ENCODE data around the gene FMC1.
"Not testable (repeated sequence)": the region's sequence is repeated elsewhere in the genome, so short reads cannot be mapped to it uniquely, and the experiment has no call there.

Gene FMC1, protein sequence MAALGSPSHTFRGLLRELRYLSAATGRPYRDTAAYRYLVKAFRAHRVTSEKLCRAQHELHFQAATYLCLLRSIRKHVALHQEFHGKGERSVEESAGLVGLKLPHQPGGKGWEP

DNA sequence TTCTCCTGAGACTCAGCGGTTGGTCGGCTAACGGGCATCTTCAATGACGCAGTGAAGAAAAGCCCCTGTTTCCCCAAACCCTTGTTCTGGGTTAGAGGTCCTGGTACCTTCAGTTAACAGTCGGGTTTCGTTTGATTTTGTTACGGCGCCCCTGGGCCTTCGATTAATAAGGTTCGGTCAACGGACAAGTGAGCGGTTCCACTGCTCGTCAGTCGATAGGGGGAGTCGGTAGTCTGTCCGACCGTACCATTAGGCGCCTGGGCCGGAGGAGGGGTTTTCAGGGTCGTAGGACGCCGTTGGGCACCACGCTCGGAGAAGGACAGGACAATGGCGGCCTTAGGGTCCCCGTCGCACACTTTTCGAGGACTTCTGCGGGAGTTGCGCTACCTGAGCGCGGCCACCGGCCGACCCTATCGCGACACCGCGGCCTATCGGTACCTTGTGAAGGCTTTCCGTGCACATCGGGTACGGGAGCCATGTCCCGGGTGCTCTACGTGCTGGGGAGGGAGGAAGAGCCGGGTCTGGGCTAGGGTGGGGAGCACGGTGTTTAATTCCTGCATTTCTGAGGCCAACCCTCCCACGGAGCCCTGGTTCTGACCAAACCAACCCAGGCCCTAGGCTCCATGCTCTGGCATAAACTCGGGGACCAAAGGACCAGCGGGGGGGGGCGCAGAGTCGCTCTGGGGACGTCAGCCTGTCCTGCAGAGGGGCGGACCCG is at the start of gene FMC1:
TSS of gene FMC1 (plus strand) at position 280 of the 718 bp plus-strand sequence. CDS start at position 328, 48 bp downstream.
- ATAC-seq (peak; percentile 75), DNase-seq (ENCODE audit: low spot score in 2 of 2) (peak; percentile 71 to 94)
- H3K4me1 Mint-ChIP-seq: peaks cover 24% of the 10 kb centered on the region
- peaks cover 5% of the 10 kb centered on the region for H3K9me3 Mint-ChIP-seq
- H3K27ac Mint-ChIP-seq: peak within 1 kb of the TSS; percentile 100
- peaks cover 42% of the 10 kb centered on the region for H3K36me3 Mint-ChIP-seq
- H3K4me3 Mint-ChIP-seq: peak within 1 kb of the TSS; percentile 95

DNA sequence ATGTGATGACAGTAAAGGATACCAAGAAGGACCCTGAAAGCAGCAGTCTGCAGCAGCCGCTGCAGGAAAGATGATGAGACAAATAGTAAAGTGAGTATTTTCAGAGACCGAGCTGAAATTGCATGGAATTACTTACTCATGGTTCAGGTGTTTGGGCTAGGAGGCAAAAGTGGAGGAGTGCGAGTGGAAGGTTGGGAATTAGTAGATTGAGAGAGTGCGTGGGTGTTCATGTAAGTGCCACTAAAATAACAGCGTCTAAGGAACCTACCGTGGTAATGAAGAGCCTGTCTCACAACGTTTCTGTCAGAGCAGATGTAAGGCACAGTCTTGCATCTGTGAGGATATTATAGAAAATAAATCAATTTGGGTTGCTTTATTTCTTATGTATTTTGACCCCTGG is 48.3 kb upstream of the FMC1 start:
- no peaks in the 10 kb centered on the region for H3K4me1 Mint-ChIP-seq
- ATAC-seq (no peak), DNase-seq (ENCODE audit: low spot score in 2 of 2) (no peak)
- H3K36me3 Mint-ChIP-seq: peaks cover 23% of the 10 kb centered on the region
- no peaks in the 10 kb centered on the region for H3K9me3 Mint-ChIP-seq
- no peak overlapping the region for H3K4me3 Mint-ChIP-seq
- no peak overlapping the region for H3K27ac Mint-ChIP-seq

DNA sequence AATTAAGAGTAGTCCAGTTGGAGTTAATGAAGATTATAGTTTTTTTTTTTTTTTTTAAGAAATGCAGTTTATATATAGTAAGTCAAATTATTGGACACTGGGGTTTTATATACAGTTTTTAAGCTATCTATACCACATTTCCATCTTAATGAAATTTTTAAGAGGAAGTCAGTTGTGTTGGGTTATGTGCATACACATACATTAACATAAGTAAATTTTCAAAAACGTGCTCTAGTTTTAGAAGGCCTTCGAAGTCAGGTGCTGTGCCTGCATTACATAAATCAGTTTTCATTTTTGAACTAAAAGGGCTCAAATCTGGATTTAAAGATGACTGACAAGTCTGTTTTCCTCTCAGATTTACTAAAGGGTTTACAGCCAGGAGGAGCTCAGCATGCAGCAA is 47.6 kb upstream of the FMC1 start:
- Mint-ChIP-seq H3K27ac (no peak overlapping the region), H3K4me3 (no peak overlapping the region), H3K4me1 (no peaks in the 10 kb centered on the region), H3K36me3 (peaks cover 24% of the 10 kb centered on the region), H3K9me3 (no peaks in the 10 kb centered on the region)
- ATAC-seq: no peak
- no peak for DNase-seq (ENCODE audit: low spot score in 2 of 2)

DNA sequence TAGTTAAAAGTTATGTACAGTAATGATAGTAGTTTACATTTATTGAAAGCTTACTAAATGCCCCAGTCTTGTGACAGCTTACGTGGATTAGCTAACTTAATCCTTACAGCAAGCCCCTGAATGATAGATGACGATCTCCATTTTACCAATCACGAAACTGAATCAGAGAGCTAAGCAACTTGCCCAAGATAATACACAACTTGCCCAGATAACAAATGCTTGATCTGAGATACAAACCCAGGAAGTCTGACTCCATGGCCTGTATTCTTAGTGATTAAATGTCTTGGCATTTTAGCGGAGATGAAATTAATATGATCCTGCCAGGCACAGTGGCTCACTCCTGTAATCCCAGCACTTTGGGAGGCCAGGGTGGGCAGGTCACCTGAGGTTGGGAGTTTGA is 46.9 kb upstream of the FMC1 start:
- Mint-ChIP-seq H3K4me1 (no peaks in the 10 kb centered on the region), H3K9me3 (no peaks in the 10 kb centered on the region), H3K27ac (no peak overlapping the region), H3K36me3 (peaks cover 28% of the 10 kb centered on the region), H3K4me3 (no peak overlapping the region)
- no peak for ATAC-seq
- no peak for DNase-seq (ENCODE audit: low spot score in 2 of 2)

DNA sequence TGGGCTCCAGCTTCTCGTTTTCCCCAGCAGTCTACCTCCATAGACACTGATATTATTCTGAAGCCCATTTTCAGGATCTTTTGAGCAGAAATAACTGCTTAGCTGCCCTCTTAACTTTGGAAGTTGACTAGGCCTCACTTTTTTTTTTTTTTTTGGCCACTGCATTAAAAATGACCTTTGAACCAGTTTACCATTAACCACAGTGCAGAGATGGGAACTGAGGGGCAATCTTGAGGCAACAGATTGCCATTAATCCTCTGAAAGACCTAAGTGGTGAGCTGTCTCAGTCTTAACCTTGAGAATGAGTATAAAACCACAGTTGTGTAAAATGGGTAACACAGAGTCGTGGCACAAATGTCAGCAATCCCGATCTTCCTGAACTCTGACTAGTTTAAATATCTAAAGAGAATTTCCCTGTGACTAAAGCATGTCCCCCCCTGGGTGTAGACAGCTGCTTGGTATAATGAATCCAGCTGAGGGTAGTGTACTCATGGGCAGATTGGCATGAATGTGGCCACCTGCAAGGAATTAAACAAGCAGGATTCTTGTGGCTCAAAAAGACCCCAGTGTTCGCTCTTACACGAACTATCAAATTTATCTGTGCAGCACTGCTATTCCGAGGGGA is 46.1 kb upstream of the FMC1 start:
- DNase-seq (ENCODE audit: low spot score in 2 of 2) (no peak), ATAC-seq (no peak)
- Mint-ChIP-seq H3K4me3 (no peak overlapping the region), H3K4me1 (no peaks in the 10 kb centered on the region), H3K9me3 (no peaks in the 10 kb centered on the region), H3K27ac (no peak overlapping the region), H3K36me3 (peaks cover 28% of the 10 kb centered on the region)

DNA sequence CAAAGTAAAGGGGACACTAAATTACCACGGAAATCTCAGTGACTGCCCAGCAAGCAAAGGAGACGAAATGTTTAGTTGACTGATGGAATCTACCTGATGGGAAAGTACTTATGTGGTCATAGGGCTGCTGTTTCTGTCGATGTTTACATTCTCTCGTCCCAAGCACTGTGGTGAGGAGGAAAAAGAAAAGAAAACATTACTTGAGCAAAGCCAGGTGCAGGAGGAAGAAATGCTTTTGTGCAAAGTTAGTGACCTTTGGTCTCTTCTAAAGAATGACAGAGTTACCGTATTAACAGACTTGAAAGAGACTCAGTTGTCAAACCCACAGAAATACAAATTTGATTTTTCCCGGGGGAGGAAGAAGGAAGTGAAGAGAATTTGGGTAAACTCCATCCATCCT is 43.3 kb upstream of the FMC1 start:
- H3K4me3 Mint-ChIP-seq: no peak overlapping the region
- DNase-seq (ENCODE audit: low spot score in 2 of 2) (no peak), ATAC-seq (no peak)
- H3K9me3 Mint-ChIP-seq: no peaks in the 10 kb centered on the region
- H3K4me1 Mint-ChIP-seq: no peaks in the 10 kb centered on the region
- peaks cover 34% of the 10 kb centered on the region for H3K36me3 Mint-ChIP-seq
- H3K27ac Mint-ChIP-seq: no peak overlapping the region

DNA sequence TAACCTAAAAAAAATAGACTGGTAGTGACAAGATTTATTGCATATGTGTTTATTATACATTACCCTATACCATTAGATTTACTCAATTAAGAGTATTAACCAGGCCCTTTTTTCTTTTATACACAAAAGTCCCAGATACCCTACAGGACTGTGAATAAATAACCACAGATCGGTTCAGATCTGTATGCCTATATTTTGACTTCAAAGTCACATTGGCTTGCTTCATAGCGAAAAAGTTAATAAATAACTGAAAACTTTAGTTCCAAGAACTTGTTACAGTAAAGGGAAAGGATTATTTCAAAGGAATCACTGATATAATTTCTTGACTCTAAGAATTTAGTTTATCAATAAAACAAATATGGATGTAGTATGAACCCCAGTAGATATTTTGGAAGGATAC is 41.8 kb upstream of the FMC1 start:
- H3K27ac Mint-ChIP-seq: no peak overlapping the region
- no peak overlapping the region for H3K4me3 Mint-ChIP-seq
- H3K36me3 Mint-ChIP-seq: peaks cover 34% of the 10 kb centered on the region
- no peaks in the 10 kb centered on the region for H3K4me1 Mint-ChIP-seq
- H3K9me3 Mint-ChIP-seq: no peaks in the 10 kb centered on the region
- no peak for ATAC-seq
- DNase-seq (ENCODE audit: low spot score in 2 of 2): no peak

DNA sequence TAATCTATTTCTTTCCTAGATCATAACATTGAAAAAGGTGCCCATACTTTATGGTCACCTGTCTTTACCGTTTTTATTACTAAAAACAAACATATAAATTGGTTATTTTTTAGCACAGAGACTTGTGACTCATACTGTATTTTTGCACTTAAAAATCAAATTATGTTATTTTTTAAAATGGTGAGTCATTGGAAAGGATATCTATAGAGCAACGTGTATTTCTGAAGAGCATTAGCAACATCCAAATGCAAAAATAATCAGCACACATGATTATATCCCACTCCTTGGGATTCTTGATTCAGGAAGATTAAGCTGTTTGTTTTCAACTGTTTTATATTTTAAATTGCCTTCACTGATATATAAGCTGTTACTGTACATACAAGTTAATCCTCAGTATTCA is 40.7 kb upstream of the FMC1 start:
- H3K9me3 Mint-ChIP-seq: no peaks in the 10 kb centered on the region
- ATAC-seq: no peak
- H3K27ac Mint-ChIP-seq: no peak overlapping the region
- no peaks in the 10 kb centered on the region for H3K4me1 Mint-ChIP-seq
- DNase-seq (ENCODE audit: low spot score in 2 of 2): no peak
- no peak overlapping the region for H3K4me3 Mint-ChIP-seq
- peaks cover 30% of the 10 kb centered on the region for H3K36me3 Mint-ChIP-seq

DNA sequence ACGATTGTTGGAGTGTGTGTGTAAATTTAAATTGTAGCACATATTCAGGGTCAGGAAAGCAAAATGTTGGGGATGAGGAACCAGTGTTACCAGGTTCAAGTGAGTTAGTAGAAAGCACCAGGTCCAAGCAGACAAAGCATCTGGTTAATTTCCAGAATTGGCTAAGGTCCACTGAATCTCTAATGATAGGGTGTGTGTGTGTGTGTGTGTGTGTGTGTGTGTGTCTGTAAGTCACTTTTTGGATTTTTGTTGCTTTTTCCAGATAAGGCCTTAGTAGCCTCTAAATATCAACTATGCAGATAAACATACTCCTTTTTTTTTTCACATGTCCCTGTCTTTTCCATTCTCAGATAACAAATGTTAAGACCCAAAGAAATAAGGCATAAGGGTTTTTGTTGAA is 36.6 kb upstream of the FMC1 start:
- H3K9me3 Mint-ChIP-seq: no peaks in the 10 kb centered on the region
- no peak overlapping the region for H3K4me3 Mint-ChIP-seq
- peaks cover 6% of the 10 kb centered on the region for H3K4me1 Mint-ChIP-seq
- no peak overlapping the region for H3K27ac Mint-ChIP-seq
- no peak for DNase-seq (ENCODE audit: low spot score in 2 of 2)
- peaks cover 6% of the 10 kb centered on the region for H3K36me3 Mint-ChIP-seq
- ATAC-seq: no peak

DNA sequence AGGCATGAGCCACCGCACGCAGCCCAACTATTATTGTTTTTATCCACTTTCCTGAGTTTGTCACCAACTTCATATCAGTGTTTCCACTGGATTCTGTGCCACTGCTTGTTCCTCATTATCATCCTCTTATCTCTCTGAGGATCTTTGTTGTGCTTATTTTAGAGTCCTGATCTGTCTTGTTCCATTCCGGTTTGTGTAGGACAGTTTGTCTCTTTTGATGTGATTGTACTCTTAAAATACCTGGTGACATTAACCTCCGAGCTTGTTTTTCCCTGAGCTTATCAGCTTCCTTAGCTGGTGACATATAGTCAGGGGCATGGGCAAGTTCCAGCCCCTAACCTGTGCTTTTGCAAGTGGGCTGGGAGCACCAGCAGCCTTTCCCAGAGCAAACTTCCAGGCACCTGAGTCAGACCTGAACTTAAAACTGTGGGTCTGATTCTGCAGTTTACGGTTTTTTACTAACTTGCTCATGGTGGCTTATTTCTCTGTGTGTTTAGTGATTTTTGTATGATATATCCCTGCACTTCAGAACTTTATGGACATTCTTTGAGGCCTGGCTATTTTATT is 23.1 kb upstream of the FMC1 start:
- Mint-ChIP-seq H3K36me3 (no peaks in the 10 kb centered on the region), H3K4me1 (no peaks in the 10 kb centered on the region), H3K27ac (no peak overlapping the region), H3K9me3 (no peaks in the 10 kb centered on the region), H3K4me3 (no peak overlapping the region)
- no peak for ATAC-seq
- no peak for DNase-seq (ENCODE audit: low spot score in 2 of 2)

DNA sequence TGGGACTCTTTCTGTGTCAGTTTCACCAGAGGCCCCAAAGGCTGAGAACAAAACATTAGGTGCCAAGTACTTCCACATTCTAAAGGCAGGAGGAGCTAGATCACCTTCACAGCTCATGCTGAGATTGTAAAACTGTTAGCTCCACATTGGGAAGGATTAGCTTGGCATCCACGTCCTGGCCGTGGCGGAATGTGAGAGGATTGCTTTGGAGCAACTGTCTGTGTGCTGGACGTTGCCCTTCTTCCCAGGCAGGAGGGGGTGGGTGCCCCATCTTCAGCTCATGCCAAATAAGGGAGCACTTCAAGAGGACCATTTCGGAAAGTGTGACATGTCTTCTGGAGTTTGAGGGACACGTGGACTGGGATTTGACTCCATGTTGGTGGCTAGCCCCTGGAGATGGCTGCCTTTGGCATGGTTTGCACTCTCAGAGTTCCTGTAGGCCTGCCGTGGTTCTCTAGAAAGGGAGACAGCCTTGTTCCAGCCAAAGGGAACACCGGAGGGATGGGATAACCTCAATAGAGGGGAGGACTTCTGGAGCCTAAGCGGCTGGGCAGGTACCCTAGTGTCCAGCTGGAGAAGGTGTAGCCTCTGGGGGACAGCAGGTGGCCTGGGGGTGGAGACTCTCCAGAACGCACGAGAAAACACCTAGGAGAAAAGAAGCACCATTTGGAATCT is 19.9 kb upstream of the FMC1 start:
- no peak for DNase-seq (ENCODE audit: low spot score in 2 of 2)
- no peak overlapping the region for H3K27ac Mint-ChIP-seq

DNA sequence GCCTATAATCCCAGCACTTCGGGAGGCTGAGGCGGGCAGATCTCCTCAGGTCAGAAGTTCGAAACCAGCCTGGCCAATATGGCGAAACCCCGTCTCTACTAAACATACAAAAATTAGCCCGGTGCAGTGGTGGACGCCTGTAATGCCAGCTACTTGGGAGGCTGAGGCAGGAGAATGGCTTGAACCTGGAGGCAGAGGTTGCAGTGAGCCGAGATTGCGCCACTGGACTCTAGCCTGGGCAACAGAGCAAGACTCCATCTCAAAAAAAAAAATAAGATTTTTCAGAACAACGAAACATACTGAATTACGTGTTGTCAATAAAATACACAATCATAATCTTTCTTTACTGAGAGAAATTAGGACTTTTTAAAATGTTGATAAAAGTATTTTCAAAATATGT is 16.4 kb upstream of the FMC1 start:
- ATAC-seq; H3K36me3 Mint-ChIP-seq; H3K4me3 Mint-ChIP-seq; H3K27ac Mint-ChIP-seq; H3K4me1 Mint-ChIP-seq; DNase-seq (ENCODE audit: low spot score in 2 of 2); H3K9me3 Mint-ChIP-seq: not testable (repeated sequence)

More for the DNA sequence above, 19.9 kb upstream of the FMC1 start:
- Mint-ChIP-seq H3K4me1 (no peaks in the 10 kb centered on the region), H3K9me3 (no peaks in the 10 kb centered on the region), H3K4me3 (no peak overlapping the region), H3K36me3 (no peaks in the 10 kb centered on the region)
- no peak for ATAC-seq

DNA sequence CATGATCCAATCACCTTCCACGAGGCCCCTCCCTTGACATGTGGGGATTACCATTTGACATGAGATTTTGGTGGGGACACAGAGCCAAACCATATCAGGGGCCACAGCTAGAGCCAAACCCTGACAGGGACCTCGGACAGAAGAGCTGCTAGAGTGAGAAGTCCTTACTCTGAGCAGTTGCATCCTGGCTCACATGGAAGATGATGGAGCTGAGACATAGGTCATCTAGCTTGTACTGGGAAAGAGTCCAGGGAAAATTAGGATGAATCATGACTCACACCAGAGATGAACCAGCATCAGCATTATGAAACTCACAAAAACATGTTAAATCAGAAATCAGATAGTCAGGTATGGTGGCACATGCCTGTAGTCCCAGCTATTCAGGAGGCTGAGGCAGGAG is 12.8 kb upstream of the FMC1 start:
- no peak for DNase-seq (ENCODE audit: low spot score in 2 of 2)
- H3K9me3 Mint-ChIP-seq: no peaks in the 10 kb centered on the region
- H3K27ac Mint-ChIP-seq: no peak overlapping the region
- ATAC-seq: no peak
- peaks cover 14% of the 10 kb centered on the region for H3K4me1 Mint-ChIP-seq
- H3K4me3 Mint-ChIP-seq: no peak overlapping the region
- H3K36me3 Mint-ChIP-seq: no peaks in the 10 kb centered on the region

DNA sequence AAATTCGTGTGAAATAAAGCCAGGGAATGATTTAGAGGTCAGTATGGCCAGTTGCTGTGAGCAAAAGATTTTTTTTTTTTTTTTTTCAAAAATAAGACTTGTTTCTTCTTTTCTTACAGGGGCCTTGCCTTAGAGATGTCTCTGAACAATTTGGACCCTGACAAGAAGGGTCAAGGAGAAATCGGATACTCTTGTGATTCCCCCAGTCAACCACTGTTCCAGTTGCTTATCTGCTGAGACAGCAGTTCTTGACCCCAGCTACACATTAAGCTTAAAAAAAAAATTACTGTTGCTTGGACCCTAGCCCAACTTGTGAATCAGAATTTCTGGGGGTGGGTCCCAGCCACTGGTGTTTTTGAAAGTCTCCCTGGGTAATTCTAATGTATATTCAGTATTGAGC is 12.0 kb upstream of the FMC1 start:
- H3K4me3 Mint-ChIP-seq: no peak overlapping the region
- ATAC-seq (no peak), DNase-seq (ENCODE audit: low spot score in 2 of 2) (no peak)
- H3K36me3 Mint-ChIP-seq: no peaks in the 10 kb centered on the region
- peaks cover 14% of the 10 kb centered on the region for H3K4me1 Mint-ChIP-seq
- H3K9me3 Mint-ChIP-seq: no peaks in the 10 kb centered on the region
- no peak overlapping the region for H3K27ac Mint-ChIP-seq

DNA sequence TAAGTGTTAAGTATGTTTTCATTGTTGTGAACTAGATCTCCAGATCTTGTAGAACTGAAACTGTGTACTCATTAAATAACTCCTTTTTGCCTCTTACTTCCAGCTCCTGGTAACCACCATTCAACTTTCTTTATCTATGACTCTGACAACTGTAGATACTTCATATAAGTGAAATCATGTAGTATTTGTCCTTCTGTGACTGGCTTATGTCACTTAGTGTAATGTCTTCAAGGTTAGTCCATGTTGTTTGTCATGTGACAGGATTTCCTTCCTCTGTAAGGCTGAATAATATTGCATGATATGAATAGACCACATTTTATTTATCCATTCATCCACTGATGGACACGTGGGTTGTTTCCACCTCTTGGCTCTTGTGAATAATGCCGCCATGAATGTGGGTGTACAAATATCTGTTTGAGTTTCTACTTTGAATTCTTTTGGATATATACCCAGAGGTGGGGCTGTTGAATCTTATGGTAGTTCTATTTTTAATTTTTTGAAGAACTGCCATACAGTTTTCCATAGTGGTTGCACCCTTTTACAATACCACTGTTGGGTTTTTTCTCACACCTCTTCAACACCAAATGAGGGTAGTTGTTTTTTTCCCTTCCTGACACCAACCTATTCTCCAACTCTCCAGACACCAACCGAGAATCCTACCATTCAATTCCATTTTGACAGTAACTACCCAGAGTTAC is 10.7 kb upstream of the FMC1 start:
- no peak for DNase-seq (ENCODE audit: low spot score in 2 of 2)
- Mint-ChIP-seq H3K36me3 (no peaks in the 10 kb centered on the region), H3K4me1 (peaks cover 14% of the 10 kb centered on the region), H3K4me3 (no peak overlapping the region), H3K9me3 (no peaks in the 10 kb centered on the region), H3K27ac (no peak overlapping the region)
- peak; percentile 85 for ATAC-seq

Data from stimulated activated effector memory CD8-positive, alpha-beta T cell treated with anti-CD3 and anti-CD28 coated beads, Interleukin-12 subunit alpha, Interleukin-12 subunit beta, amount 100 ng/mL, for 72 hours (primary cell).